K562 (cell line): ENCODE data around the gene SEC14L5. TPM values are rescaled to one million over a fixed set of nuclear protein-coding genes. Genes with fewer than 3 reads are reported as not detected.
A peak's percentile ranks its signal among the peaks of the same experiment; 100 is the strongest.

Experiments
- ATAC-seq: fragments of 200-7000 bp; cut with Tn5 transposase; 3 replicates; pipeline ENCODE4 v1.9.1; 2020; ENCODE audit warnings: moderate library complexity
- BruUV-seq: library from RNA; stranded (reverse); fragments of 400-500 nt; replicated peaks from 2 replicates; lab custom pipeline; 2021; lab: Mats Ljungman, UMichigan
- CTCF ChIA-PET: fragments of 300-600 bp; formaldehyde crosslinking; extraction: SDS; loops from one replicate; lab custom pipeline; 2021; ENCODE audit warnings: low intra/inter-chr PET ratio; lab: Yijun Ruan, JAX
- POLR2A ChIA-PET: fragments of 300-600, 350-650 bp; sonication (Branson Sonifier 250); formaldehyde crosslinking; extraction: SDS; loops from one replicate; lab custom pipeline; 2021; ENCODE audit warnings: antibody characterized with exemption, inconsistent platforms; lab: Yijun Ruan, JAX
- DNase-seq, 4 experiments: peaks; one replicate each; pipeline versions ENCODE4 v3.0.0 to v3.0.0-alpha.2; 2011 to 2018; ENCODE audit warnings: low spot score in 3 of 4, mixed read lengths in 3 of 4; ENCODE audit errors: extremely low read depth in 1 of 4
- FAIRE-seq: peaks from 2 replicates; lab custom pipeline; 2011; peaks lifted over from hg19 to GRCh38; lab: Jason Lieb, UNC
- H2AFZ ChIP-seq: 2 replicates; pipeline ENCODE4 v1.6.0; 2011; ENCODE audit warnings: low read depth, low read length, control low read depth, inconsistent platforms
- H3K27ac ChIP-seq: fragments of 200-600 bp; 3 replicates; pipeline ENCODE4 v1.8.0; 2011; ENCODE audit warnings: low read depth, mild to moderate bottlenecking, control low read depth, inconsistent platforms, low read length, moderate library complexity, mixed read lengths; ENCODE audit errors: extremely low read depth
- H3K27me3 ChIP-seq, 2 experiments: fragments of 300-600 bp in 1 of 2; 2 replicates in 1 of 2; 3 replicates in 1 of 2; pipeline versions ENCODE4 v1.6.0 to v1.8.0; 2011; ENCODE audit warnings: inconsistent platforms in 2 of 2, low read length in 2 of 2, mild to moderate bottlenecking in 1 of 2, mixed read lengths in 1 of 2, moderate library complexity in 1 of 2; ENCODE audit not compliant: control insufficient read depth in 2 of 2, insufficient read depth in 2 of 2
- H3K36me3 ChIP-seq: fragments of 300-600 bp; 3 replicates; pipeline ENCODE4 v1.8.0; 2011; ENCODE audit warnings: mild to moderate bottlenecking, low read length, inconsistent platforms; ENCODE audit not compliant: control insufficient read depth, insufficient read depth
- H3K4me1 ChIP-seq, 2 experiments: fragments of 200-600 bp in 1 of 2; replicated peaks in 1 of 2; 2 replicates in 1 of 2; 3 replicates in 1 of 2; pipeline versions ENCODE4 v1.5.1 to v1.8.0; 2011; ENCODE audit warnings: inconsistent platforms in 2 of 2, low read length in 2 of 2, mild to moderate bottlenecking in 1 of 2, mixed read lengths in 1 of 2, moderate library complexity in 1 of 2; ENCODE audit not compliant: control insufficient read depth in 2 of 2, insufficient read depth in 2 of 2
- H3K4me2 ChIP-seq: 2 replicates; pipeline ENCODE4 v1.6.1; 2011; ENCODE audit warnings: low read length, control low read depth, inconsistent platforms, mixed read lengths; ENCODE audit not compliant: insufficient read depth
- H3K4me3 ChIP-seq: fragments of 200-600 bp; sonication (generic), shearing (Covaris generic); 2 replicates; pipeline ENCODE4 v1.5.1; 2016; ENCODE audit warnings: control low read depth, inconsistent platforms
- H3K79me2 ChIP-seq: fragments of 200-600 bp; 3 replicates; pipeline ENCODE4 v1.8.0; 2011; ENCODE audit warnings: low read length, inconsistent platforms; ENCODE audit not compliant: control insufficient read depth, insufficient read depth
- H3K9ac ChIP-seq, 2 experiments: 2 replicates each; pipeline versions ENCODE4 v1.6.0 to v1.6.1; 2011; ENCODE audit warnings: low read depth in 2 of 2, low read length in 2 of 2, control low read depth in 1 of 2, inconsistent platforms in 1 of 2, mild to moderate bottlenecking in 1 of 2, mixed read lengths in 1 of 2; ENCODE audit not compliant: insufficient read depth in 1 of 2
- H3K9me1 ChIP-seq: one replicate; pipeline ENCODE4 v1.6.0; 2011; ENCODE audit warnings: inconsistent platforms, mild to moderate bottlenecking, low read length, moderate library complexity; ENCODE audit not compliant: control insufficient read depth, insufficient read depth
- H3K9me3 ChIP-seq: replicated peaks from 2 replicates; pipeline ENCODE4 v1.5.1; 2011; ENCODE audit warnings: low read depth, low read length, inconsistent platforms; ENCODE audit not compliant: control insufficient read depth, insufficient read depth
- H4K20me1 ChIP-seq: replicated peaks from 2 replicates; pipeline ENCODE4 v1.6.1; 2011; ENCODE audit warnings: low read length, inconsistent platforms, mixed read lengths; ENCODE audit not compliant: control insufficient read depth, insufficient read depth
- ATF2 ChIP-seq: sonication (generic); formaldehyde crosslinking; IDR thresholded peaks from 2 replicates; pipeline ENCODE4 v1.8.1; 2022; ENCODE audit warnings: missing genetic modification reagents
- DIDO1 ChIP-seq: fragments of 450-650 bp; IDR thresholded peaks from 2 replicates; pipeline ENCODE4 v1.6.1; 2016; ENCODE audit warnings: low read depth, missing biosample characterization, missing genetic modification characterization
- ETV6 ChIP-seq, 3 experiments: fragments of 150-350 bp in 1 of 3; sonication (generic) in 1 of 3; formaldehyde crosslinking in 1 of 3; IDR thresholded peaks; 2 replicates each; pipeline versions ENCODE4 v1.6.1 to v1.8.0; 2014 to 2022; ENCODE audit warnings: borderline replicate concordance in 2 of 3, low read depth in 2 of 3, antibody characterized with exemption in 1 of 3, low read length in 1 of 3, mild to moderate bottlenecking in 1 of 3, missing genetic modification reagents in 1 of 3
- KAT7 ChIP-seq: sonication (generic); formaldehyde crosslinking; IDR thresholded peaks from 2 replicates; pipeline ENCODE4 v1.8.0; 2022; ENCODE audit warnings: missing genetic modification reagents, mild to moderate bottlenecking, borderline replicate concordance
- WGBS: fragments of 100-300 bp; shearing (Covaris generic); methylation state at CpG from one replicate; pipeline ENCODE4 v1.1.6; 2016; ENCODE audit warnings: low coverage, mixed read lengths; ENCODE audit not compliant: insufficient coverage; ENCODE audit errors: missing lambda C conversion rate; 5-methylcytosine and 5-hydroxymethylcytosine counted together
- in situ Hi-C: fragments of 300-500 bp; cut with MboI; formaldehyde crosslinking; loops from 4 replicates; pipeline ENCODE4 v1.15.0; 2018; ENCODE audit warnings: inconsistent platforms, mixed read lengths
- intact Hi-C: fragments of 100-400 bp; cut with micrococcal nuclease; formaldehyde crosslinking; loops from 2 replicates; pipeline ENCODE4 v1.14.2; 2022
- polyA plus RNA-seq, 8 experiments: library from polyadenylated mRNA; depleted of rRNA in 4 of 8; stranded (reverse) in 5 of 8; unstranded in 3 of 8; fragments of >200 nt; fragmentation: Nextera tagmentation in 2 of 8; fragmentation: Illumina TruSeq in 1 of 8; extraction: Ambion mirVana in 2 of 8; extraction: Trizol in 1 of 8; gene quantifications; 2 replicates each; pipeline versions ENCODE4 v1.2.1 to v1.2.3, GENCODE V29; 2011 to 2014; ENCODE audit warnings: inconsistent platforms in 1 of 8, missing spikeins in 1 of 8
- total RNA-seq, 7 experiments: library from RNA; depleted of rRNA in 6 of 7; stranded (reverse); fragments of >200 nt in 6 of 7; fragmentation: Illumina TruSeq in 2 of 7; extraction: Trizol in 2 of 7; gene quantifications; 2 replicates each; pipeline versions ENCODE4 v1.2.1 to v1.2.3, GENCODE V29; 2011 to 2021; ENCODE audit warnings: low replicate concordance in 1 of 7

The SEC14L5 gene
- total and polyA plus RNA-seq, 9 of the 15 experiments (the other 6 are each of a cell fraction or from before 2014, with no cell fraction given) = 0.11 TPM; not detected in 8

GRCh38 chr16:5034167-5034523 is 76.0 kb downstream of the SEC14L5 start:
- H3K79me2 ChIP-seq = no peaks in the 10 kb centered on the region
- CTCF ChIA-PET = no interaction called here
- BruUV-seq = TSS peak; percentile 92
- peak overlapping the region; percentile 88 for H3K4me2 ChIP-seq
- peak overlapping the region; percentile 97 for H3K4me3 ChIP-seq
- H4K20me1 ChIP-seq = no peaks in the 10 kb centered on the region
- peak overlapping the region; percentile 61 for H3K27ac ChIP-seq
- WGBS = 17% methylated on average over 2 of the region's 2 CpGs
- POLR2A ChIA-PET = interaction anchor here (0.7 to 2.0 kb wide), 7 partner anchors 8 to 137 kb away, joined by 3 to 10 read pairs (median 4); no protein-coding TSS in a partner anchor
- intact Hi-C loops (no loop called here), in situ Hi-C loops (no loop called here)
- peaks cover 0 to 3% of the 10 kb centered on the region in 2 experiments; a peak in 1 of 5 replicates for H3K27me3 ChIP-seq
- no peaks in the 10 kb centered on the region for H3K9me3 ChIP-seq
- no peaks in the 10 kb centered on the region for H3K9me1 ChIP-seq
- peak; percentile 40 for FAIRE-seq
- H3K4me1 ChIP-seq = peaks cover 21 to 23% of the 10 kb centered on the region in 2 experiments; a peak in 4 of 5 replicates
- no peaks in the 10 kb centered on the region for H3K36me3 ChIP-seq
- no peak for ATAC-seq
- H3K9ac ChIP-seq = peak overlapping the region in 1 of 2 experiments; percentile 65; a peak in 2 of 4 replicates
- no peak for DNase-seq
- peak overlapping the region; percentile 98 for H2AFZ ChIP-seq
- 0 out of 2 replicates have a peak, but pooled peaks have one; percentile 28 for TF ChIP-seq KAT7 (CRISPR knock-in tag)
- TF ChIP-seq ETV6 (IDR thresholded peaks at IDR 0.05; ENCODE audit: borderline replicate concordance in 1 of 2, low read depth in 2 of 2, low read length in 1 of 2) = 0 out of 4 replicates have a peak, but pooled peaks of 1 of the 2 experiments have one; percentile 3
- TF ChIP-seq ETV6 (CRISPR knock-in tag; IDR thresholded peaks at IDR 0.05; ENCODE audit: borderline replicate concordance) = no peak
- no peak for TF ChIP-seq DIDO1 (tag)
- TF ChIP-seq ATF2 = no peak
